Endothelial cell of umbilical vein (primary cell): ENCODE measurements around the gene CXCR5. TPM values are rescaled to one million over a fixed set of nuclear protein-coding genes. Genes with fewer than 3 reads are reported as not detected.

Experiments used
- BruUV-seq: library from RNA; stranded (reverse); fragments of 400-500 nt; replicated peaks from 2 replicates; lab custom pipeline; 2021; lab: Mats Ljungman, UMichigan
- CTCF ChIA-PET: fragments of 300-600, 350-600 bp; sonication (Branson Sonifier 250); formaldehyde crosslinking; loops from one replicate; lab custom pipeline; 2021; ENCODE audit warnings: antibody characterized with exemption, inconsistent platforms; lab: Charles Lee
- POLR2A ChIA-PET: fragments of 300-600, 350-600 bp; sonication (Branson Sonifier 250); formaldehyde crosslinking; loops from one replicate; lab custom pipeline; 2021; ENCODE audit warnings: antibody characterized with exemption, inconsistent platforms; lab: Charles Lee
- DNase-seq: peaks from one replicate; pipeline ENCODE4 v3.0.0-alpha.2; 2011; ENCODE audit warnings: low read depth, low spot score
- FAIRE-seq: peaks from 2 replicates; lab custom pipeline; 2011; peaks lifted over from hg19 to GRCh38; lab: Jason Lieb, UNC
- H2AFZ ChIP-seq: 2 replicates; pipeline ENCODE4 v1.6.0; 2012; ENCODE audit warnings: low read depth, low read length, control low read depth, inconsistent platforms
- H3K27ac ChIP-seq: 2 replicates; pipeline ENCODE4 v1.5.1; 2011; ENCODE audit warnings: low read depth, mild to moderate bottlenecking, control low read depth, low read length, moderate library complexity; ENCODE audit not compliant: insufficient read depth
- H3K27me3 ChIP-seq, 2 experiments: 2 replicates each; pipeline versions ENCODE4 v1.6.0 to v1.6.1; 2011; ENCODE audit warnings: low read length in 2 of 2, mixed read lengths in 1 of 2; ENCODE audit not compliant: control insufficient read depth in 2 of 2, insufficient read depth in 2 of 2
- H3K36me3 ChIP-seq, 2 experiments: 2 replicates in 1 of 2; 3 replicates in 1 of 2; pipeline ENCODE4 v1.5.1; 2011; ENCODE audit warnings: low read length in 2 of 2, mild to moderate bottlenecking in 1 of 2, moderate library complexity in 1 of 2; ENCODE audit not compliant: control insufficient read depth in 2 of 2, insufficient read depth in 2 of 2; ENCODE audit errors: extremely low read depth in 1 of 2
- H3K4me1 ChIP-seq: 3 replicates; pipeline ENCODE4 v1.5.1; 2011; ENCODE audit warnings: mild to moderate bottlenecking, low read length; ENCODE audit not compliant: control insufficient read depth, insufficient read depth; ENCODE audit errors: extremely low read depth
- H3K4me2 ChIP-seq: 2 replicates; pipeline ENCODE4 v1.6.1; 2011; ENCODE audit warnings: low read length, control low read depth, mixed read lengths; ENCODE audit not compliant: insufficient read depth
- H3K4me3 ChIP-seq, 3 experiments: fragments of 200-600 bp in 1 of 3; sonication (generic), shearing (Covaris generic) in 1 of 3; replicated peaks in 1 of 3; 2 replicates each; pipeline ENCODE4 v1.5.1; 2011 to 2016; ENCODE audit warnings: control low read depth in 3 of 3, low read length in 3 of 3, mild to moderate bottlenecking in 2 of 3, inconsistent platforms in 1 of 3, low read depth in 1 of 3, moderate library complexity in 1 of 3; ENCODE audit not compliant: insufficient read depth in 1 of 3
- H3K79me2 ChIP-seq: 2 replicates; pipeline ENCODE4 v1.6.0; 2012; ENCODE audit warnings: low read length, inconsistent platforms; ENCODE audit not compliant: control insufficient read depth, insufficient read depth
- H3K9ac ChIP-seq: replicated peaks from 2 replicates; pipeline ENCODE3; 2011; ENCODE audit warnings: low read length, control low read depth; ENCODE audit not compliant: insufficient read depth; ENCODE audit errors: extremely low read depth
- H3K9me1 ChIP-seq: replicated peaks from 3 replicates; pipeline ENCODE4 v1.6.0; 2011; ENCODE audit warnings: mild to moderate bottlenecking, low read length; ENCODE audit not compliant: control insufficient read depth, insufficient read depth; ENCODE audit errors: extremely low read depth
- H3K9me3 ChIP-seq: replicated peaks from 2 replicates; pipeline ENCODE4 v1.5.1; 2012; ENCODE audit warnings: low read length, inconsistent platforms; ENCODE audit not compliant: control insufficient read depth, insufficient read depth
- H4K20me1 ChIP-seq: replicated peaks from 2 replicates; pipeline ENCODE3; 2011; ENCODE audit warnings: mild to moderate bottlenecking, low read length; ENCODE audit not compliant: control insufficient read depth, insufficient read depth; ENCODE audit errors: extremely low read depth
- EZH2 ChIP-seq: IDR thresholded peaks from 2 replicates; pipeline ENCODE4 v1.6.1; 2012; ENCODE audit warnings: borderline replicate concordance, low read depth, mild to moderate bottlenecking, moderate library complexity, low read length, inconsistent platforms; ENCODE audit not compliant: severe bottlenecking
- FOS ChIP-seq: IDR thresholded peaks from 2 replicates; pipeline ENCODE4 v1.6.1; 2011; ENCODE audit warnings: mild to moderate bottlenecking, low read length, moderate library complexity, borderline replicate concordance; ENCODE audit not compliant: insufficient read depth
- JUN ChIP-seq: IDR thresholded peaks from 2 replicates; pipeline ENCODE4 v1.6.1; 2011; ENCODE audit warnings: borderline replicate concordance, low read depth; ENCODE audit not compliant: insufficient read length, insufficient read depth
- POLR2AphosphoS5 ChIP-seq: IDR thresholded peaks from 2 replicates; pipeline ENCODE4 v1.6.1; 2012; ENCODE audit warnings: low read depth, mild to moderate bottlenecking, control low read depth, low read length, moderate library complexity; ENCODE audit not compliant: insufficient read depth
- dilution Hi-C: fragments of 300-500 bp; cut with MboI; formaldehyde crosslinking; loops from one replicate; pipeline ENCODE4 v1.15.0; 2019; ENCODE audit warnings: low sequenced_read_pairs; ENCODE audit not compliant: extremely low pct_ligation_motif_present
- intact Hi-C: fragments of 100-400 bp; cut with micrococcal nuclease; formaldehyde crosslinking; loops from one replicate; pipeline ENCODE4 v1.10.0; 2022
- polyA plus RNA-seq, 4 experiments: library from polyadenylated mRNA; depleted of rRNA in 3 of 4; stranded (reverse) in 3 of 4; unstranded in 1 of 4; fragments of >200 nt; gene quantifications; 2 replicates each; pipeline versions ENCODE4 v1.2.1 to v1.2.3, GENCODE V29; 2011 to 2012; ENCODE audit warnings: missing spikeins in 1 of 4
- total RNA-seq: library from RNA; stranded (reverse); gene quantifications from 2 replicates; pipeline ENCODE4 v1.2.3, GENCODE V29; 2021

Gene CXCR5
- total and polyA plus RNA-seq, 2 donors (not counting 3 experiments of a cell fraction or from before 2014, with no cell fraction given) = not detected

- H3K36me3 ChIP-seq = peaks cover 0 to 7% of the 10 kb centered on the region in 2 experiments
- H2AFZ ChIP-seq = peak overlapping the region; percentile 2
- no peak overlapping the region for H3K4me3 ChIP-seq
- no peaks in the 10 kb centered on the region for H3K9me3 ChIP-seq
- TF ChIP-seq JUN (peak; percentile 51), POLR2AphosphoS5 (peak; percentile 15), FOS (peak; percentile 91), EZH2 (no peak)
- H3K79me2 ChIP-seq = peaks cover 30% of the 10 kb centered on the region
- H3K9ac ChIP-seq = peak overlapping the region; percentile 78
- ChIA-PET CTCF (interaction anchor here (1.6 to 10.0 kb wide), 3 partner anchors 15 to 123 kb away, joined by 5 to 330 read pairs (median 6); partner anchors contain the start of genes BCL9L and DDX6), POLR2A (interaction anchor here (0.5 to 6.3 kb wide), 5 partner anchors 11 to 293 kb away, joined by 3 to 52 read pairs (median 3); partner anchors contain the start of gene BCL9L)
- FAIRE-seq = peak; percentile 94
- dilution Hi-C loops = no loop called here
- no peaks in the 10 kb centered on the region for H3K9me1 ChIP-seq
- H3K4me2 ChIP-seq = peak overlapping the region; percentile 45
- peak; percentile 90 for DNase-seq
- no peaks in the 10 kb centered on the region for H4K20me1 ChIP-seq
- intact Hi-C loops = loop anchor here (5.0 kb wide), 2 partner anchors 175 to 405 kb away; partner anchors contain the start of gene MCAM
- peak overlapping the region; percentile 97 for H3K27ac ChIP-seq
- BruUV-seq = TSS peak; percentile 11
- H3K27me3 ChIP-seq = no peaks in the 10 kb centered on the region
- H3K4me1 ChIP-seq = peaks cover 56% of the 10 kb centered on the region
Observed at GRCh38 chr11:118911880-118912741, 28.4 kb downstream of the CXCR5 start.
